GM19452 (cell line): ENCODE measurements around the gene CLINT1.

Source experiments
- ATAC-seq: cut with Tn5 transposase; IDR thresholded peaks from one replicate; pipeline ENCODE4 v1.9.1; 2021; ENCODE audit not compliant: unreplicated experiment

Gene CLINT1

GRCh38 chr5:157761690-157762621 is 97.0 kb downstream of the CLINT1 start:
- peak; percentile 61 for ATAC-seq

- no peak for ATAC-seq
Measured at GRCh38 chr5:157758706-157759105, 100.2 kb downstream of the CLINT1 start.

- no peak for ATAC-seq
Measured at GRCh38 chr5:157756122-157756521, 102.8 kb downstream of the CLINT1 start.

GRCh38 chr5:157750320-157750719 is 108.6 kb downstream of the CLINT1 start:
- no peak for ATAC-seq

- ATAC-seq: no peak
Measured at GRCh38 chr5:157749462-157749799, 109.5 kb downstream of the CLINT1 start.

- no peak for ATAC-seq
Measured at GRCh38 chr5:157748760-157749461, 110.0 kb downstream of the CLINT1 start.

- ATAC-seq: no peak
Measured at GRCh38 chr5:157747766-157748700, 110.9 kb downstream of the CLINT1 start.

- ATAC-seq: no peak
Measured at GRCh38 chr5:157747173-157747740, 111.7 kb downstream of the CLINT1 start.

- ATAC-seq: no peak
Measured at GRCh38 chr5:157745041-157745456, 113.9 kb downstream of the CLINT1 start.

GRCh38 chr5:157744051-157745011 is 114.6 kb downstream of the CLINT1 start:
- peak; percentile 29 for ATAC-seq

GRCh38 chr5:157743163-157744050 is 115.5 kb downstream of the CLINT1 start, which contains the start of gene LSM11:
Gene LSM11, plus strand, starts transcription at chr5:157743712. Its CDS starts 39 bp downstream, at chr5:157743751.
- peak; percentile 96 for ATAC-seq

GRCh38 chr5:157741131-157741530 is 117.8 kb downstream of the CLINT1 start:
- no peak for ATAC-seq

- no peak for ATAC-seq
Measured at GRCh38 chr5:157740229-157740610, 118.7 kb downstream of the CLINT1 start.

GRCh38 chr5:157739388-157740228 is 119.3 kb downstream of the CLINT1 start:
- no peak for ATAC-seq

GRCh38 chr5:157735991-157736390 is 123.0 kb downstream of the CLINT1 start:
- no peak for ATAC-seq
